ENCODE results near the gene SPATA2.

The SPATA2 gene

DNA sequence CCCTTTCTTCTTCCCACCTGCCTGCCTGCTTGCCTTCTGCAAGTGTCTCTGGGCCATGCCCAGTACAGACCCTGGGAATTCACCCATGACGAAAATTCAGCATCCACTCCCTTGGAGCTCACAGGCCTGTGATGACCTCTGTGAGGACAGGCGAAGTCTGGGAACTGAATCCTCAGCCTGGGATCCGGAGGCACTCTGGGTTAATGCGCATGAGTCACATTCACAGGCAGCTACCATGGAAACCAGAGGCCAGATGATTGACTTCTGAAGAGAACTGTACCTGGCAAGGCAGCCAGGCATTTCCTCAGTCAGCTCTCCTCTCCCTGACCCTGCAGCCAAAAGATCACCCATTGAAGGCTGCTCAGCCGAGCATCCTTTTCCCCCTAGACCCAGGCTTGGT, 61.7 kb downstream of the SPATA2 start:
- no peak for DNase-seq
